Skeletal muscle cell (primary cell): ENCODE results near the gene CFAP57.

ENCODE experiments used
- DNase-seq: peaks from one replicate; pipeline ENCODE4 v3.0.0-alpha.2; 2010; ENCODE audit warnings: low read depth
- H3K4me3 ChIP-seq: 2 replicates; pipeline ENCODE4 v1.5.1; 2011; ENCODE audit warnings: low read depth, mild to moderate bottlenecking, control low read depth, low read length, moderate library complexity

The CFAP57 gene

DNA sequence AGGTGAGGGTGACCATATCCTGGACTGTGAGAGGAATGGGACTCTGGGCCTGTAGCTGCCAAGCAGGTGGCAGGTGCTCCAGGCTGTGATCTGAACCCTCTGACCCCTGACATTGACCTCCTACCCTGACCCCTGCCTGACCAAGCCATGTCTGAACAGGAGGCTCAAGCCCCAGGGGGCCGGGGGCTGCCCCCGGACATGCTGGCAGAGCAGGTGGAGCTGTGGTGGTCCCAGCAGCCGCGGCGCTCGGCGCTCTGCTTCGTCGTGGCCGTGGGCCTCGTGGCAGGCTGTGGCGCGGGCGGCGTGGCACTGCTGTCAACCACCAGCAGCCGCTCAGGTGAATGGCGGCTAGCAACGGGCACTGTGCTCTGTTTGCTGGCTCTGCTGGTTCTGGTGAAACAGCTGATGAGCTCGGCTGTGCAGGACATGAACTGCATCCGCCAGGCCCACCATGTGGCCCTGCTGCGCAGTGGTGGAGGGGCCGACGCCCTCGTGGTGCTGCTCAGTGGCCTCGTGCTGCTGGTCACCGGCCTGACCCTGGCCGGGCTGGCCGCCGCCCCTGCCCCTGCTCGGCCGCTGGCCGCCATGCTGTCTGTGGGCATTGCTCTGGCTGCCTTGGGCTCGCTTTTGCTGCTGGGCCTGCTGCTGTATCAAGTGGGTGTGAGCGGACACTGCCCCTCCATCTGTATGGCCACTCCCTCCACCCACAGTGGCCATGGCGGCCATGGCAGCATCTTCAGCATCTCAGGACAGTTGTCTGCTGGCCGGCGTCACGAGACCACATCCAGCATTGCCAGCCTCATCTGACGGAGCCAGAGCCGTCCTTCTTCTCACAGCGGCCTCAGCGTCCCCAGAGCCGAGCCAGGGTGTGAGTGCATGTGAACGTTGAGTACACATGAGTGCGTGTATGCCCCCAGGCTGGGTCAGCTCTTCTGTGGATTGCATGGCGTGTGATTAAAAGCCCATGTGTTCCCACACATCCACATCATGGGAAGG is 100.7 kb downstream of the CFAP57 start:
- DNase-seq = no peak
- no peak overlapping the region for H3K4me3 ChIP-seq

- no peak for DNase-seq
- no peak overlapping the region for H3K4me3 ChIP-seq
Observed at GRCh38 chr1:43273708-43274107, 101.6 kb downstream of the CFAP57 start.

- DNase-seq = no peak
- H3K4me3 ChIP-seq = no peak overlapping the region
Observed at GRCh38 chr1:43274125-43274803, 102.1 kb downstream of the CFAP57 start.

DNA sequence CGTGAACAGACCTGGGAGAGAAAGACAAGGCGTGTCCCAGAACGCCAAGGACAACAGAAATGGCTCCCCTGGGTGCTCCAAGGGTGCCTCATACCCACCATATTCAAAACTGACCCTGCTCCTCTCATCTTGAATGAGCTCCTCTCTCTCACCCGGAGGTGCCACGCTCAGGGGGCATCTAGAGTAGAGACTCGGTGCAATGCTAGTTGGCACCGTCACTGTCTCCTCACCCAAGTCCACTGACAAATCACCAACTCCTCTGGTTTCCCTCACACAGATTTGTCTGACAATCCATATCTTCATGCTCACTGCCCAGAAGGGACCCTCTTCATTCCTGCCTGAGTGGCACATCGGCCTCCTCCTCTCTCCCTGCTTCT is 102.7 kb downstream of the CFAP57 start:
- no peak overlapping the region for H3K4me3 ChIP-seq
- DNase-seq = no peak

DNA sequence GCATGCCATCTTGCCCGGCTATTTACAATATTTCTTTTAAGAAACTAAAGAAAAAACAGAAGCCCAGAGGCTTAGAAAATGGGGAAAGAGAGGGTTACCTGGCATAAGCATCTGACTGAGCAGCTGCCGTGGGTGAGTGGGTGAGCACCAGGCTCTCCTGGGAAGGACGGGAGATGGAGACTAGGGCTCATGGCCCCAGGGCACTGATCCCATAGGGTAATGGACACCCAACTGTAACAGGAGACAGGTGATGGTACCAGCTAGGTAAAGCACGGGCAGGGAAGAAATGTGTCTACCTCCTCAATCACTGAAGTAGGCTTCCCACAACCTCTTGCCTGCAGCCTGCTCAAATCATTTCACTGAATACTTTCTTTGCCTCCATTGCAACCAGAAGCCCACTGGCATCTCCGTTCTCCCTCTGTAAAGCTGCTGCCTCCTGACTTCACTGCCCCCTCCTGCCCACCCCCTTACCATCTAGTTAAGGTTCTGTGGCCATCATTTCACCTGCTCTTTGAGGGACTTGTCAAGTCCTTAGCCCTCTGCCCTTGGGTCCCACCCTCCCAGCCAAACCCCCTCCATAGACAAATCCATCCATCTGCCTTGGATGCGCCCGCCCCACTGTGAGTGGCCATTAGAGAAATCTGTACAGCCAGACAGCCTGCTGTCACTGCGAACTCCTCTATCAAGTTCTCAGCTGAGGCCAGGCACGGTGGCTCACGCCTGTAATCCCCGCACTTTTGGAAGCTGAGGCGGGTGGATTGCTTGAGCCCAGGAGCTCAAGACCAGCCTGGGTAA is 103.9 kb downstream of the CFAP57 start:
- H3K4me3 ChIP-seq = no peak overlapping the region
- no peak for DNase-seq

GRCh38 chr1:43276673-43277072 is 104.5 kb downstream of the CFAP57 start:
- DNase-seq = no peak
- no peak overlapping the region for H3K4me3 ChIP-seq

DNA sequence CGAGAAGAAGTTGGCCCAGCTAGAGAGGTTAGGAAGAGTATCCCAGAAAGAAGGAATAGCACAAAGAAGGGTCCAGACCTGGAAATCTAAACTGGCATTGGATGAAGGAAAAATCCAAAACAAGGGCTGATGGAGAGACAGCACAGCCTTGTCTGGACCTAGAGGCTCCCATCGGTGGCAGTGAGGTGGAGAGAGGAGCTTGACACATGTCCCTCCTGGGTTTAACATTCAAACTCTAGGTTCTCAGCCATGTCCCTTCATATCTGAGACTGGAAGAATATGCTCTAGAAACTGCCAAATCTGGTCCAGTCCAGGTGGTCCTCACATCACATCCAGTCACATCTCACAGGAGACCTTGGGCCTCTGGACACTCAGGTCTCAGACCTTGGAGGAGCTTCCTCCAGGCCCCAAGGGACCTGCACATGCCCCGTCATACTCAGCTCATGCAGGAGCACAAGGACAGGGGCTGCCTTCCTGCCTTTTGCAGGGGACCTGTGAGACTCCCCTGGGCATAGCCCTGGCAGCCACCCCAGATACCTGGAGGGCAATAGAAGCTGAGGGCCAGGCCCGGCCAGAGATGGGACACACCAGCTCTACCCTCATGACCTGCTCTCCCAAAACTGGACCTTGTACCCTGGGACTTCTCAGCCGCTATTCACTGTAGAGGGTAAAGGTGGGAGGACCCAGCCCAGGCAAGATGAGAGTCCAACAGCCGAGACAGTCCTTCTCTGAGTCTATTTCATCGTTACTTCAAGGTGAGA is 105.2 kb downstream of the CFAP57 start:
- no peak overlapping the region for H3K4me3 ChIP-seq
- no peak for DNase-seq

GRCh38 chr1:43279161-43279560 is 107.0 kb downstream of the CFAP57 start:
- H3K4me3 ChIP-seq = no peak overlapping the region
- DNase-seq = no peak

GRCh38 chr1:43279666-43280065 is 107.5 kb downstream of the CFAP57 start:
- DNase-seq = no peak
- H3K4me3 ChIP-seq = no peak overlapping the region

GRCh38 chr1:43280692-43281091 is 108.6 kb downstream of the CFAP57 start:
- no peak for DNase-seq
- no peak overlapping the region for H3K4me3 ChIP-seq

- no peak overlapping the region for H3K4me3 ChIP-seq
- no peak for DNase-seq
Observed at GRCh38 chr1:43282220-43283195, 110.4 kb downstream of the CFAP57 start.

- no peak for DNase-seq
Observed at GRCh38 chr1:43284065-43284464, 111.9 kb downstream of the CFAP57 start.

GRCh38 chr1:43284546-43285110 is 112.5 kb downstream of the CFAP57 start:
- DNase-seq = no peak
- no peak overlapping the region for H3K4me3 ChIP-seq

More at GRCh38 chr1:43284065-43284464, 111.9 kb downstream of the CFAP57 start:
- H3K4me3 ChIP-seq = no peak overlapping the region

- H3K4me3 ChIP-seq = no peak within 1 kb of the TSS
- no peak for DNase-seq
Observed at GRCh38 chr1:43285269-43285990, 113.3 kb downstream of the CFAP57 start, which contains the start of gene C1orf210. TSS of gene C1orf210 (minus strand) at chr1:43285581. CDS start at chr1:43283270, 2,311 bp downstream.

GRCh38 chr1:43286115-43286514 is 114.0 kb downstream of the CFAP57 start:
- no peak overlapping the region for H3K4me3 ChIP-seq
- DNase-seq = no peak

GRCh38 chr1:43286533-43286932 is 114.4 kb downstream of the CFAP57 start:
- no peak overlapping the region for H3K4me3 ChIP-seq
- DNase-seq = no peak
